HG03558 (cell line): ENCODE data around the gene DNAJB9.
"Not testable (repeated sequence)": the region's sequence is repeated elsewhere in the genome, so short reads cannot be mapped to it uniquely, and the experiment has no call there.

Source experiments
- ATAC-seq: cut with Tn5 transposase; IDR thresholded peaks from one replicate; pipeline ENCODE4 v1.9.1; 2021; ENCODE audit warnings: moderate number of reproducible peaks; ENCODE audit not compliant: unreplicated experiment; ENCODE audit errors: extremely low read depth

Gene DNAJB9

DNA sequence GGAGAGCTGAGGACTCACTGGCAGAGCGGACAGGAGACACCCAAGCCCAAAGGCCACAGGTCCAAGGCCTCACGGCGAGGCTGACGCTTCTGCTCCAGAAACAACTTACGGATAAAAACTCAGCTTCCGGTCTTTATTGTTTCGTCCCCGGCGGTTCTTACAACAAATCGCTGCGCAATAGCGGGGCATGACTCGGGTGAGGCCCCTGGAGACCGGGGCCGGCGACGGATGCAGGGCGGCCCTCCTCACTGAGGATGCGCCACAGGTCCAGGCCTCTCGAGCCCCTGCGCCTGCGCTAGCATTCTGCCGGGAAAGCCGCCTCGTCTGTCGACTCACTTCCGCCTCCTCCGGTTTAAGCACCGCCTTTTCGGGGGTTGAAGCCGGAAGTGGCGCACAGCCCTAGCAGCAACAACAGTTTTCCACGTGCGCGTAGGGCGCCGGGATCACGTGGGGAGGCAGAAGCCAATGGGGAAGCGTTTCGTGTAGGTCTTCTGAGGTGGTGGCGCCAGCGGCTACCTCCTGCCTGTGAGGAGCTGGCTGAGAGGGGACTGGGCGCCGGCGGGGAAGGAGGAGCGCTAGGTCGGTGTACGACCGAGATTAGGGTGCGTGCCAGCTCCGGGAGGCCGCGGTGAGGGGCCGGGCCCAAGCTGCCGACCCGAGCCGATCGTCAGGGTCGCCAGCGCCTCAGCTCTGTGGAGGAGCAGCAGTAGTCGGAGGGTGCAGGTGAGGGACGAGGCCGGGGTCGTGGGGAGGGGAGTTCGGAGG lies at the start of gene DNAJB9, which contains the start of gene THAP5:
Gene DNAJB9, plus strand, starts transcription at position 494 of the 765 bp plus-strand sequence. CDS start 1,853 bp downstream, outside the sequence.
Gene THAP5, minus strand, starts transcription at position 326 of the 765 bp plus-strand sequence. Its CDS starts 137 bp downstream, at position 189.
- ATAC-seq: peak; percentile 93

- ATAC-seq: no peak
These were observed 46.9 kb upstream of the DNAJB9 start for GRCh38 chr7:108522780-108523179.

DNA sequence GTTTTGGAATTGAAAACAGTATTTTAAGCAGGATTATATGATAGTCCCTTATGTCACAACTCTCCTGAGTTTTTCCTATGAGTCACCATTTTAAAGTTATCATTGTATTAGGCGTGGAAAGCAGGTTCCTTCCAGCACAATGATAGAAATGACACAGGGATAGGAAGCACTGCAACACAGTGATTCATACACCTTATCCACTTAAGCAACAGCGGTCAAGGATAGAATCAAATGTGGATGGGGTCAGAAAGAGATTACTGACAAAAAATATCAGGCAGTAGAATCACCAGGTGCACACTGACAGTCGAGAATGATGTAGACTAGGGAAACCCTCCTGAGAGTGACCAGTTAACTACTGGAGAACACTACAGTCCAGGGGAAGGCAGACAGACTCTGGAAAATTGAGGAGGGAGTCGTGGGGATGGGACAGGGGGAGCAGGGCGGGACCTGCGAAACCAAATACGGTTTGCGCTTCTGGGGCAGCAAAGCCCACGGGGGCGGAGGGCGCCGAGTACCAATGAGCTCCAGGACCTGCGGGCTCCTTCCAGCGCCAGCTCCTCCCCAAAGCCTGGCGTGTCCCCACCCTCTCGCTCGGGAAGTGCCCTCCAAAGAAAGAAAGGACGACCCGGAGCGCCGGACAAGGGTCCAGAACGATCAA lies 44.2 kb upstream of the DNAJB9 start:
- peak; percentile 21 for ATAC-seq

- ATAC-seq: peak; percentile 86
These were observed 43.5 kb upstream of the DNAJB9 start, which contains the start of gene PNPLA8 for GRCh38 chr7:108525985-108526767. PNPLA8 (minus strand) TSS chr7:108526135; CDS start chr7:108515491, 10,644 bp downstream.

- no peak for ATAC-seq
These were observed 43.0 kb upstream of the DNAJB9 start for GRCh38 chr7:108526768-108527017.

DNA sequence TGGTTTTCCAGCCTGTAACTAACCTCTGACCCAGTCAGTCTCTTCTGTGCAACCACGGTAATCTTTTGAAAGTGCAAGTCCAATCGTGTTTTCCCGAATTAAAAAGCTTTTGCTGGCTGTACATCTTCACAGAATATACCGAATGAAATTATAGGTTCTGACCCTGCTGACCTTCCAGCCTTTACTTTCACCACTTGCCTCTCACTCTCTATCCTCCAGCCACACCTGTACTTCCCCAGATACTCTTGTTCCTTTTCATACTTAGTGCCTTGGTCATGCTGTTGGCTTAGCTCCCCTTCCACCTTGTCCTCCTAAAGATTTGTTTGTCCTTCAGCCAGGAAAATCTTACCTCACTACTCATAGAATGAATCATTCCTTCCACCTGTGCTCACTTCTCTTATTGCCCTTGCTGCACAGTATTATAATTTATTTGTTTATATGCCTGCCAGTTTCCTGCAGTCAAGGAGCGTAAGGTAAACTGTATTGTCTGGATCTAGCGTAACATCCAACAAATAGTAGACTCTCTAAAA lies 41.4 kb upstream of the DNAJB9 start:
- no peak for ATAC-seq

DNA sequence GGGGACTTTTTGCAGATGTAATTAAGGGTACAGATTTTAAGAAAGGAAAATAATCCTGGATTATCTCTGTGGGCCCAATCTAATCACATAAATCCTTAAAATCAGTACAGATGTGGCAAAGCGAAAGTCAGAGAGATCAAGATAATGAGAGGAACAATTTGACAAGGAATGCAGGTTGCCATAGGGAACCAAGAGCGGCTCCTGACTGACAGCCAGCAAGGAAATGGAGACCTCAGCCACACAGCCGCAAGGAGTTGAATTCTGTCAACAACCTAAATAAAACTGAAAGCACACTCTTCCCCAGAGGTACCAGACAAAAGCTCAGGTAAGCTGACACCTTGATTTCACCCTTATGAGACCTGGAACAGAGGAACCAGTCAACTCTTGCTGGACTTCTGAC lies 40.3 kb upstream of the DNAJB9 start:
- no peak for ATAC-seq

GRCh38 chr7:108533712-108534111 lies 36.0 kb upstream of the DNAJB9 start:
- ATAC-seq: no peak

GRCh38 chr7:108535257-108535656 lies 34.4 kb upstream of the DNAJB9 start:
- no peak for ATAC-seq

GRCh38 chr7:108535744-108536143 lies 33.9 kb upstream of the DNAJB9 start:
- ATAC-seq: no peak

GRCh38 chr7:108537229-108537628 lies 32.4 kb upstream of the DNAJB9 start:
- ATAC-seq: no peak

DNA sequence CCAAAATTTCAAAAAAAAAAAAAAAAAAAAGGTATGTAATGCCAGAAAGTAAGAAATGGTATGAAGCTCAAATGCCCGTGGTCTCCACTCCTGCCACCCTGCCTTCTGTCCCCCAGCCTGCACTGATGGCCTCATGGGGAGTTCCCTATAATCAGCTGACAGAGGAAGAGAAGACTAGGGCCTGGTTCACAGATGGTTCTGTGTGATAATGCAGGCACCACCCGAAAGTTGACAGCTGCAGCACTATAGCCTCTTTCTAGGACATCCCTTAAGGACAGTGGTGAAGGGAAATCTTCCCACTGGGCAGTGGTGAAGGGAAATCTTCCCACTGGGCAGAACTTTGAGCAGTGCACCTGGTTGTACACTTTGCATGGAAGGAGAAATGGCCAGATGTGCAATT lies 31.4 kb upstream of the DNAJB9 start:
- ATAC-seq: not testable (repeated sequence)

GRCh38 chr7:108538685-108539084 lies 31.0 kb upstream of the DNAJB9 start:
- not testable (repeated sequence) for ATAC-seq

DNA sequence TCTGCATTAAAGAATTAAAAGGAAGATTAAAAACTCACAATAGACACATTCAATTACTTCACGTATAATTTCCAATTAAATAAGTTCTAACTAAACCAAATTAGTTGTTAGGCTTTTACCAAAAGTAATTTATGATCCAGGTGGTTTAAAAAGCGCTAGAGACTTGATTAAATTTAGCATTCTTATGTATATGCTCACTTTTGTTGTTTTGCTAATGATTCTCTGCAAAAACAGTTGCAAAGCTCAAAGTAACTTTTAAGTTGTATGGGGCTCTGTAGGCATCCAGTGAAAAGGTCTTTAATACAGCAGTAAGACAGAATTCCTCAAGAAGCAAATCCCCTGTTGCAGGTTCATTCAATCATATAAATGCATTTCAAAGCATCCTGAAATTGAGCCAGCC lies 28.2 kb upstream of the DNAJB9 start:
- ATAC-seq: no peak

- not testable (repeated sequence) for ATAC-seq
These were observed 21.4 kb upstream of the DNAJB9 start for GRCh38 chr7:108548141-108548896.

DNA sequence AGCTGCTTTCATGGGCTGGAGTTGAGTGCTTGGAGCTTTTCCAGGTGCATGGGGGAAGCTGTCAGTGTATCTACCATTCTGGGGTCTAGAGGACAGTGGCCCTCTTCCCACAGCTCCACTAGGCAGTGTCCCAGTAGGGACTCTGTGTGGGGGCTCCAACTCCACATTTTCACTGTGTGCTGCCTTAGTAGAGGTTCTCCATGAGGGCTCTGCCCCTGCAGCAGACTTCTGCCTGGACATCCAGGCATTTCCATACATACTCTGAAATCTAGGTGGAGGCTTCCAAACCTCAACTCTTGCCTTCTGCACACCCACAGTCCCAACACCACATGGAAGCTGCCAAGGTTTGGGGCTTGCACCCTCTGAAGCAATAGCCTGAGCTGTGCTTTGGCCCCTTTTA lies 13.0 kb upstream of the DNAJB9 start:
- ATAC-seq: not testable (repeated sequence)

GRCh38 chr7:108557191-108557590 lies 12.5 kb upstream of the DNAJB9 start:
- no peak for ATAC-seq

GRCh38 chr7:108557617-108558016 lies 12.1 kb upstream of the DNAJB9 start:
- ATAC-seq: no peak

DNA sequence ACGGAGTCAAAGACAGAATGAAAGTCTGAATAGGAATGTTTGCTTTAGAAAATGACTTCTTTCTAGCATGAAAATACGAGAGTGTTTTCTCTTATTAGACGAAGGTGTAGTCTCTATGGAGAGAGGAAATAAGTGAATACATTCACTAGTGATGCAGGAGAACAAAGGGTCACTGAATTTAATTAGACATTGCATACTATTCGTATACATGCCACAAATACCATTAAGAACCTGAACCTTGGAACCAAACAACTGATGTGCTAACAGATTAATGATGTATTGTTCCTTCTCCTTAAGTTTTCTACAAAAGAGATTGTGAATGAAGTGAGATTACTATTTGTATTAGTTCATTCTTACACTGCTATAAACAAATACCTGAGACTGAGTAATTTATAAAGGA lies 10.4 kb upstream of the DNAJB9 start:
- no peak for ATAC-seq

- ATAC-seq: no peak
These were observed 8.5 kb upstream of the DNAJB9 start for GRCh38 chr7:108561047-108561619.
